Measurements from ENCODE around the gene SLC10A2. TPM values are rescaled to one million over a fixed set of nuclear protein-coding genes. Genes with fewer than 3 reads are reported as not detected.

SLC10A2 gene
- total RNA-seq, 1 donor from 2014 or later = not detected

DNA sequence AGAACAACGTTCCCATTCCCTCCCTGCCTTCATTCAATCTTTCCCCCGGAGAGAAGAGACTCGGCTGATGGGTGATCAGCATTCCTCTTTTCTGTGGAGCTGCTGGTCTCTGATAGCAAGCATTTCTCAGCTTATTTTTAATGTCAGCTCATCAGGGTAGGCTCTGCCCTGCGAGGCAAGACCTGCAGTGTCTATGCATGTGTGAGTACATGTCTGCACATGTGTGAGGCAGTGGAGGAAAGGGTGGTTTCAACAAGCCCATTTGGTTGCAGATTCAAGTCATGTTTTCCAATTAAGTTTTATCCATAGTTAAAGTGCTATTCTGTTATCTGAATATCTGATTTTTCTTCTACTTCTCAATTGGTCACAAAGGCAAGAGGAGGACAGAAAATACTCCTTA, 19.5 kb downstream of the SLC10A2 start:
- DNase-seq = no peak

GRCh38 chr13:103044056-103044455, 22.2 kb downstream of the SLC10A2 start:
- no peak for DNase-seq

DNA sequence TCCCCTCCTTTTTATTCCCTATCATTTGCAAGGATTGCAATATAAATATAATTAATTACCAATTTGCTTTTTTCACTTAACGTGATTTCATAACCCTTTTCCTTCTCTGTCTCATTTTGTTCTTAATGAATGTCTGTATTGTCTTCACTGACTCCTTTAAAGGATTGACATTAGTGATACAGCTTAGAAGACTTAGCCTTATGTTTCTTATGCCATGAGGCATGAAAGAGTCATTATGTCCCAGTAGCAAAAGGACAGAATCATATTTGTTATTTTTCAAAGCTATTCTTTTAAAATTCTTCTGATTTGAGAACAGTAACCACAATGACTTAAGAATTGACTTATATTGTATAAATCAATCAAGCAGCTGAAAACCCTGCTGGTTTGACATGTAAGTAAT, 26.2 kb downstream of the SLC10A2 start:
- no peak for DNase-seq

DNA sequence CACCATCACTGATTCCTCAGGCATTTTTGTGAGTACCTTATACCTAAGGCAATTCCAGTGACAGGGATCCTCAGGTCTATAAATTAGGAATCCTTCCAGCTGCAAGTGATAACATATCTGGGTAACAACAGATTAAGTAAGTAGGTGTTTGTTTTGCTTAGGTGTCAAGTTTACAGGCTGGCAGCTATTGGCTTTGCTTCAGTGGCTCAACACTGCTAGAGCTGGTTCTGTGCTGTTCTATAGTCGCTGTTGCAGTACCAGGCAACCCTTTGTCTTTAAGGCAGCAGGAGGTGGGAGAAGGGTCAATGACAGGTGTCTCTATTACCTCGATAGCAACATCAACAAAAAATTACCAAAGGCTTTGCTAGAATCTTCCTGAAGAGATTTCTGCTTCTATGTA, 27.0 kb downstream of the SLC10A2 start:
- DNase-seq = no peak

GRCh38 chr13:103036268-103036667, 29.9 kb downstream of the SLC10A2 start:
- no peak for DNase-seq

- no peak for DNase-seq
Measured at GRCh38 chr13:103033999-103034398, 32.2 kb downstream of the SLC10A2 start.

GRCh38 chr13:103031332-103031873, 34.8 kb downstream of the SLC10A2 start:
- DNase-seq = no peak

DNA sequence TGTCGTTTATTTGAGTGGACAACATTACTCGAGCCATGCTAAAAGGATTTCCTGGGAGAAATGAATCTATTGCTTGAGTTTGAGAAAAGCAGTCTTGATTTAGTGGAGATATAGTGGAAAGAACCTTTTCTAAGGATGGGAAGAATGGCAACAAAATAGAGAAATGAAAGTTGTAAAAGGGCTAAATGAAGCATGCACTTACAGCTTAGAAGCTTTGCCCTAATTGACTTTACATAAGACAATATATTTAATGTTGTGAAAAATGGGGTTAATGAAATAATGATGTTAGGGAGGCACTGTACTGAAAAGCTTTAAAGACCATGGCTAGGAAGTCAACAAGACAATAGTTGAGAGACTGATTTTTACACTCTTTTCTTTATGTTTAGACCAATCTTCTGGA, 35.4 kb downstream of the SLC10A2 start:
- DNase-seq = no peak

- DNase-seq = no peak
Measured at GRCh38 chr13:103029798-103030197, 36.4 kb downstream of the SLC10A2 start.

DNA sequence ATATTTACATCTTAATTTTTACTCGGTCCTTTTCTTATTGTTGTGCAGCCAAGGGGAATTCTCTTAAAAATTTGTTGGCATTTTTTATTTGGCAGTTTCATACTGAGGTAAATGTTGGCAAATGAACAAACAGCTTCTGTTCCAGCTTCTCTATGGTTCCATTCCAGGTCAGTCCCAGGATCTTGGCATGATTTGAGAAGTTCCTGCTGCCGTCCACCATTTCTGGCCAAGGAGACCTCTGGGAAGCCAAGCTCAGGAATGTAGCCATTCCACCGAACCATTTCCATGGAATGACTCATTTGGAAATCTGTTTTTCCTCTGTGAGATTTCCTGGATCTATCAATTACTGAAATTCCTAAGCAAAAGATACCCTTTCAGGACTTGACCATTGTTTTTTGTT, 43.9 kb downstream of the SLC10A2 start:
- no peak for DNase-seq

DNA sequence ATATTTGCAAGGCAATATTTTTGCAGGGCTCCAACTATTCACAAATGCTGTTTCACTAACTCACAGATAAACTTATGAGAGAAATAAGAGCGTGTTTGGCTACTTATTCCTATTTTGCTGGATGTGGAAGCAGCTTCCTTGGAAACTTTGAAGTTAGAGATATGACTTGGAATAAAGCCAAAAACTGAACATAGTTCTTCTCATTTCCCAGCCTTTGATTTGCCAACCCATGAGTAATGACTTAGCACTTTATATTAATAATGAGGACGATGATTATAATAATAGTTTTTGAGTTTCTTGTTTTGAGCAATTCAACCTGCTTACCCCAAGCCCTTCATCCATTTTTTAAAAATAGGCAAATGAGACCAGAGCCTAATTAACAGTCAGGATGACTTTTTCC, 47.7 kb downstream of the SLC10A2 start:
- no peak for DNase-seq

- no peak for DNase-seq
Measured at GRCh38 chr13:103012646-103013045, 53.6 kb downstream of the SLC10A2 start.

- no peak for DNase-seq
Measured at GRCh38 chr13:103009051-103009840, 57.0 kb downstream of the SLC10A2 start.

GRCh38 chr13:103007427-103007762, 58.8 kb downstream of the SLC10A2 start:
- no peak for DNase-seq

DNA sequence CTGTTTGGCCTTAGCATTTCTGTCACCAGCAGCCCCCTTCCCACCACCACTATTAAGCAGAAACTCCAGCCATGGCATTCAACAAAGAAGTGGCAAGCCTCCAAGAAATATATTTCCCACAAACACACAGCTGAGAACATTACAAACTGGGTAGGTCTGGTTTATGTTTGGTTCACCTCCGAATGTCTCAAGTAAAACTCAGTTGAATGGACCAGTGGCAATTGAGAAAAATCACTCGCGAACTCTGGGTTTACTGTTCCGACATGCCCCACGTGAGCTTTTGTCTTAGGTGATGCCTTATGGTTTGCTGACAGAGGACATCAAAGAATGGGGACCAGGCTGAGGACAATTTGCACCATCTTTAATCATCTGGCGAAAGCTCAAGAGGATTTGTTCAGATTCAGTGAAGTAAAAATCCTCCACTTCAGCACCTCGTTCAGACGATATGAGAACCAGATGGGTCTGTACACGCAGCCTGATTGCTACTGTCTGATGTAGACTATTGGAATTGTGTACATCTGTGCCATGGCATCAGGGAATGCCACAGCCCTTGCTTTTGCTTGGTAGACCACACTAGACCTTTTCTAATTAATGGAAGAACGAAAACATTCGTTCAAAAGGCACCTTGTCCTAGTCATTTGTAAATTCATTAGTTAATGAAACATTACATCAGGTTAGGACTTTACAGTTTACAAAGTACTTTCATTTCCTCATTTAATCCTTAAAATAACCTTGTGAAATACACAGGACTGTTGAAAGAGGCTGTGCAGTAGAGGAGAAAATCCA, 59.4 kb downstream of the SLC10A2 start:
- DNase-seq = no peak

DNA sequence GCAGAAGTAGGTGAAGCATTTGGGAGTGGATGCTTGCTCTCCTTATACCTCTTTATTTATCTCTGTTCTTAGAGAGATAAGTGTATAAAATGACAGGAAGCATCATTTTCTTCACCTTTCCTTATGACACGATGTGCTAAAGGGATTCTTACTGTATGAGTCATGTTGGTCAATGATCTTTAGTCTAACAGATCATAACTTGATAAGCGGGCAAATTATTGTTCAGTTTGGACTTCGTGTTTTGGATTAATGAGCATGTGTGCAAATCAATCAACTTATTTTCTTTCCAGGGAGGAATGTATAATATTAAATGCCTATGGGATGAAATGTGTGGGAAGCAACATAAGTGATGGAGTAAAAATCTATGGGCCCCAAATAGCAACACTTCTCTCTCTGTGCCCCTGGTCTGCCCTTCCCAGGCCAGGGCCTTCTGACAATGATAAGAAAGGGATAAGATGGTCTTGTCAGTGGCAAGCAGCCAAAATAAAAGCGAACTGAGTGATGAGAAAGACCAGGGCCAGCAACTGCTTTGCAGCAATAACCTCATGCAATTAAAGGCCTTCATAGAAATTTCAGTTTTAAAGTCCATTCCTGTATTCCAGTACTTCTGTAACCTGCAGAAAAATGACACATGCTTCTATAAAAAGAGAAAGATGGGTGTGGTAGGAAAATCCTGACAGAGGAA, 61.4 kb downstream of the SLC10A2 start:
- no peak for DNase-seq

GRCh38 chr13:103003631-103004030, 62.6 kb downstream of the SLC10A2 start:
- no peak for DNase-seq

- DNase-seq = no peak
Measured at GRCh38 chr13:103002279-103002678, 63.9 kb downstream of the SLC10A2 start.

- no peak for DNase-seq
Measured at GRCh38 chr13:103000157-103000556, 66.1 kb downstream of the SLC10A2 start.

GRCh38 chr13:102999499-102999898, 66.7 kb downstream of the SLC10A2 start:
- DNase-seq = no peak

Measured in skin of body (tissue), 2 donors.